ENCODE results near the gene SH2D1B.

The SH2D1B gene

GRCh38 chr1:162381941-162382750 is 29.8 kb downstream of the SH2D1B start:
- no peak for DNase-seq (ENCODE audit: low read depth in 2 of 2)

GRCh38 chr1:162381383-162381782 is 30.6 kb downstream of the SH2D1B start, which contains the start of gene C1orf226:
Gene C1orf226 (plus strand): TSS chr1:162381728. CDS start chr1:162381902, 174 bp downstream.
- DNase-seq (ENCODE audit: low read depth in 2 of 2), result no peak

GRCh38 chr1:162380061-162380846 is 31.7 kb downstream of the SH2D1B start:
- no peak for DNase-seq (ENCODE audit: low read depth in 2 of 2)

- DNase-seq (ENCODE audit: low read depth in 2 of 2), result no peak
Observed at GRCh38 chr1:162376691-162377090, 35.2 kb downstream of the SH2D1B start, which contains the start of gene SPATA46. Gene SPATA46 (minus strand): TSS chr1:162376854. CDS start chr1:162376790, 64 bp downstream.

- no peak for DNase-seq (ENCODE audit: low read depth in 2 of 2)
Observed at GRCh38 chr1:162375463-162375862, 36.5 kb downstream of the SH2D1B start.

GRCh38 chr1:162374406-162374805 is 37.5 kb downstream of the SH2D1B start:
- no peak for DNase-seq (ENCODE audit: low read depth in 2 of 2)

GRCh38 chr1:162373541-162374260 is 38.2 kb downstream of the SH2D1B start:
- DNase-seq (ENCODE audit: low read depth in 2 of 2), result no peak

GRCh38 chr1:162373072-162373427 is 38.9 kb downstream of the SH2D1B start:
- DNase-seq (ENCODE audit: low read depth in 2 of 2), result no peak

GRCh38 chr1:162372159-162373071 is 39.5 kb downstream of the SH2D1B start:
- DNase-seq (ENCODE audit: low read depth in 2 of 2), result no peak

- DNase-seq (ENCODE audit: low read depth in 2 of 2), result no peak
Observed at GRCh38 chr1:162371611-162372010, 40.3 kb downstream of the SH2D1B start.

- no peak for DNase-seq (ENCODE audit: low read depth in 2 of 2)
Observed at GRCh38 chr1:162370721-162371120, 41.2 kb downstream of the SH2D1B start.

- no peak for DNase-seq (ENCODE audit: low read depth in 2 of 2)
Observed at GRCh38 chr1:162370161-162370560, 41.8 kb downstream of the SH2D1B start.

GRCh38 chr1:162369571-162369970 is 42.4 kb downstream of the SH2D1B start:
- no peak for DNase-seq (ENCODE audit: low read depth in 2 of 2)

- no peak for DNase-seq (ENCODE audit: low read depth in 2 of 2)
Observed at GRCh38 chr1:162368451-162368850, 43.5 kb downstream of the SH2D1B start.

- DNase-seq (ENCODE audit: low read depth in 2 of 2), result no peak
Observed at GRCh38 chr1:162367772-162368171, 44.2 kb downstream of the SH2D1B start.

- DNase-seq (ENCODE audit: low read depth in 2 of 2), result no peak
Observed at GRCh38 chr1:162367073-162367472, 44.9 kb downstream of the SH2D1B start.

- DNase-seq (ENCODE audit: low read depth in 2 of 2), result no peak
Observed at GRCh38 chr1:162366671-162367070, 45.3 kb downstream of the SH2D1B start.

GRCh38 chr1:162366149-162366548 is 45.8 kb downstream of the SH2D1B start:
- DNase-seq (ENCODE audit: low read depth in 2 of 2), result no peak

GRCh38 chr1:162365284-162366020 is 46.5 kb downstream of the SH2D1B start:
- no peak for DNase-seq (ENCODE audit: low read depth in 2 of 2)

GRCh38 chr1:162364498-162364897 is 47.4 kb downstream of the SH2D1B start:
- no peak for DNase-seq (ENCODE audit: low read depth in 2 of 2)
